GM19328 (cell line): ENCODE data around the gene LYVE1.

Source experiments
- ATAC-seq: cut with Tn5 transposase; IDR thresholded peaks from one replicate; pipeline ENCODE4 v1.9.1; 2021; ENCODE audit warnings: mild to moderate bottlenecking, moderate library complexity; ENCODE audit not compliant: unreplicated experiment

The LYVE1 gene

DNA sequence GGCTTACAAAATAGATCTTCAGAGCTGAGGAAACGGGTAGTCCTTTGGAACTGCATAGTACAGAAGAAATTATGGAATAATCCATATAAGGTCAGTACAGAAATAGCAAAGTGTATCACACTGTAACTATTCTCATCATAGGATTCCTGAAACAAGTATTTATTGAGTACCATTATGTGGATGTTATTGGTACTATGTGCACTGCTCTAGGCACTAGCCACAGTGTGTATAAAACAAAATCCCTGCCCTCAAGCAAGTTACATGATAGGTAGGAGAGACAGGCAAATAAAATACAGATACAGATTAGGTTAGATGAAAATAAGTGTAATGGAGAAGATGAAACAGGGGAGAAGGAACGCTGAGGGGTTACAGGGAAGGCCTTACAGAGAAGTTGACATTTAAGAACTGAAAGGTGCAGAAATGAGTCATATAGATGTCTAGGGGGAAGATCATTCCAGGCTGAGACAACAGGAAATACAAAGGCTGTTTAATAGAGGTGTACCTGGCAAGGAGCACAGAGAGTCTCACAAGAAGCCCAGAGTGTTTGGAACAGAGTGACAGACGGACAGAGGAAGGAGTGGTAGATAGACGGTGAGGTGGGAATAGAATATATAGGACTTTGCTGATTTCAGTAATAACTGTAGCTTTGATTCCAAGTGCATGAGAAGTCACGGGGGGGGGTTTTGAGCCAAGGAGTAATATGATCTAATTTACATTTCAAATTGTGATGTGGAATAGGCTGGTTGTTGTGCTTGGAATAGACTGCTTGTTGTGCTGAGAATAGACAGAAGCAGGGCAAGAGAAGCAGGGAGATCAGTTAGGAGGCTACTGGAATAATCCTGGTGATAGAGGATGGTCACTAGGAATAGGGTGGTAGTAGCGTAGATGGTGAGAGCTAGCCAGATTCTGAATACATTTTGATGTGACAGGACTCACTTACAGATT lies 41.2 kb downstream of the LYVE1 start:
- ATAC-seq = no peak

DNA sequence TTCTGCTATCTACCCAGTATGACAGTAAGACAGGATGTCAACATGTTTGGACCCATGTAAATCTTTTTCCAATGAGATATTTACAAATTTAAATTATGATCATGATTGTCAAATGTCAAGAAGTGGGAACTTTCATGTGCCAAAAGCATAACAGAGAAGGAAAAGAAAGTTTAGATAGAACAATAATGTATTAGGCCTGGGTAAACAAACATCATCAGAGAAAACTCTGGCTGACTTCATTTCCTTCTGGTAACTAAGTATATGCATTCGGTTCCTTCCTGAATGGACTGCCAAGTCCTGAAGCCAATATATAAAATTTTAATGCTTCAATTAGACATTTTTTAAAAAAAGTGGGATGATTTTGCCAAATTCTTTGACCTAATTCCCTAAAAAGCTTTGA lies 44.0 kb downstream of the LYVE1 start:
- ATAC-seq = no peak

DNA sequence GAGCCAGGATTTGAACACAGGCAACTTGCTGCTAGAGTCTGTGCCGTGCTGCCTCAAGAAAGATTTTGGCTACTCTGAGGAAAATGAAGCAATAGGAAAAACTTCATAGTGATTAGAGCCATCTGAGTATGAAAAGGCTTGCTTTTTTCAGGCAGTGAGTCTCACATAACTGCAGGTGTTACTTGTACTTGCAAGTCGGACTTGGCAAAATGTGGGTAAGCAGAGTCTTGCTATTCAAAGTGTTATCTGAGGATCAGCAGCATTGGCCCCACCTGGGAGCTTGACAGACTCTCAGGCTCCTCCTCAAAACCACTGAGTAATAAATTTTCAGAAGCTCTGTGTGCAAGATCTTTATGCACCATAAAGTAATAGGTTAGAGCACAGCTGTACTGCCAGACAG lies 45.5 kb downstream of the LYVE1 start:
- no peak for ATAC-seq

DNA sequence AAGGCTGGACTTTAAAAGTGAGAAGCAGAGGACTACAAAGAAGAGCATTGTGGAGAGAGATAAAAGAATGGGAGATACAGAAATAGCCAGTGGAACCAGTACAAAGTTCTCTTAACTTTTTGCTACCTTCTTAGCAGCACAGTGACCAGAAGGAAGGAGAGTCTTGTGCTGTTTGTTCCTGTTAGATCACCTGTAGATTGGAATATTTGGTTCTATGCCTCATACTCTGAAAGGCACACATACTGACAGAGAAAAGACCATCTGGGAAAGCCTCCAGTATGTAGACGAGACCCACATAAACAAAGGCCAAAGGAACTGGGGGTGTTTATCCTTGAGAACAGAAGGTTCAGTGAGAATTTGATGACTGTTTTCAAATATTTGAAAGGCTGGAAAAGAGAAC lies 46.2 kb downstream of the LYVE1 start:
- ATAC-seq = no peak

DNA sequence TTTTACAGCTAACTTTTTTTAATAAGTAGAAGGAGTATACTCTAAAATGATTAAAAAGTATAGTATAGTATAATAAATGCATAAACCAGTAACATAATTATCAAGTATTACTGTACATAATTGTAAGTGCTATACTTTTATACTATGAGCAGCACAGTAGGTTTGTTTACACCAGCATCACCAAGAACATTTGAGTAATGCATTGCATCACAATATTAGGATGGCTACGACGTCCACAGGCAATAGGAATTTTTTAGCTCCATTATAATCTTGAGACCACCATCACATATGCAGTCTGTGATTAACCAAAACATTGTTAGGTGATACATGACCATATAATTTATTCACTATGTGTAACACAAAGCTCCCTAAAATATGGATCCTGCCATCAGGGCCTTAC lies 47.9 kb downstream of the LYVE1 start:
- ATAC-seq = no peak

DNA sequence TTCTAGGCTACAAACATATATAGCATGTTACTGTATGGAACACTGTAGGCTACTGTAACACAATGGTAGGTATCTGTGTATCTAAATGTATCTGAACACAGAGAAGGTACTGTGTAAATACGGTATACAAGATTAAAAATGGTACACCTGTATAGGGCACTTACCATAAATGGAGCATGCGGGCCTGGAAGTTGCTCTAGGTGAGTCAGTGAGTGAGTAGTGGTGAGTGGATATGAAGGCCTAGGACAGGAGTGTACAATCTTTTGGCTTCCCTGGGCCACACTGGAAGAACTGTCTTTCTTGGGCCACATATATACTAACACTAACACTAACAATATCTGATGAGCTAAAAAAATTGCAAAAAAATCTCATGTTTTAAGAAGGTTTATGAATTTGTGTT lies 48.8 kb downstream of the LYVE1 start:
- no peak for ATAC-seq

DNA sequence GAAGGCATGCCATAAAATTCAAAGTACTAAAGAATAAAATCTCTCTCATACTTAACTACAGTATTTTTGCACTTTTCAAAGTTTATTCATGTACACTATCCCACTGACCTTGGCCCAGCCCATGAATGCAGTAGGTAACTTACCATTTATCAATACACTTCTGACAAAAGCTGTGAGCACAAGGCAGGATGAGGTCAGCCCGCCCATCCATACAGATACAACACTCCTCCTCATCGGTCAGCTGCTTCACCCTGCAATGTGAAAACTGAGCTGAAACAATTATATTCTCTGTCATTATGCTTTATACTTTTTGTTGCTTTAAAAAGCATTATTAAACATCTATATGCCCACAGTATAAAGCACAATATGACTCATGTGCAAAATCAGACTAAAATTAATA lies 49.6 kb downstream of the LYVE1 start:
- ATAC-seq = no peak

DNA sequence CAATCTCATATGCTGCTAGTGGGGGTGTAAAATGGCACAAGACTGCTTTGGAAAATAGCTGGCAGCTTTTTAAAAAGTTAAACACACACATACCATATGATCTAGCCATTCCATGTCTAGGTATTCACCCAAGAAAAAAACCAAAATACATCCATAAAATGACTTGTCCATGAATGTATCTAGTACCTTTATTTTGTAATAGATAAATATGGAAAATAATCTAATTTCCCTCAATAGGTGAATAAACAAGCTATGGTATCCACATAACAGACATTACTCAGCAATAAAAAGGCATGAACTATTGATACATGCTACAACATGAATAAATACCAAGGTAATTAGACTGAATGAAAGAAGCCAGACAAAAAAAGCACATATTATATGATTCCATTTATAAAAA lies 50.3 kb downstream of the LYVE1 start:
- no peak for ATAC-seq

DNA sequence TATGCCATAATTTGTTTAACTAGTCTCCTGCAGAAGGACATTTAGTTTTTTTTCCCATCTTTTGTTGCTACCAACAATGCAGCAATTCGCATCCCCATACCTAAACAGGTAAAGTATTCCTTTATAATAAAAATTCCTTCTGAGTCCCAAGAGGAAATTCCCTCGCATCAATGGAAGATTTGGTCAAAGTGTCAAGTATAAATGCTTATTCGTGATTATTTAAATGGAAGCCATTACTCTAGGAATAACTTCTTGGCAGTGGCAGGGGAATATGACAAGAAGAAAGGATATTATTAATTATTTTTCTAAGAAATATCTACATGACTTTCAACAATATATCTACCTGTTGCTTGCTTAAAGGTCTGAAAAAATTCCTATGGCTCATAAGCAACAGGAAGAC lies 53.0 kb downstream of the LYVE1 start:
- ATAC-seq = no peak

DNA sequence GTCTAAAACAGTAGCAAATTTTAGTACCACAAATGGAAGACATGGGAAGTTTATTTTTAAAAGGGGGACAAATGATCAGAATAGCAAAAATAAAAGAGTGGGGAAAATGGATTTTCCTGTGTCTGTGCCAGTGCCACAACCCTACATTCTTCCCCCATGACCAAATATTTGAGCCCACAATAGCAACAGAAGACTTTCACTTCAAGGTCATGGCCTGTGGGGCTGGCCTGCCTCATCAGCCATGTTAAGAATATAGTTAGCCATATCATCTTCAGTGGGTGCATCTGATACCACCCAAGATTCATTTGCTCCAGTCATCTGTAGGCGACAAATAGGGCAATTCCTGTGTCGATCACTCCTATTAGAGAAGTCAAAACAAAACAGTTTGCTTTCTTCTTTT lies 53.8 kb downstream of the LYVE1 start:
- no peak for ATAC-seq

DNA sequence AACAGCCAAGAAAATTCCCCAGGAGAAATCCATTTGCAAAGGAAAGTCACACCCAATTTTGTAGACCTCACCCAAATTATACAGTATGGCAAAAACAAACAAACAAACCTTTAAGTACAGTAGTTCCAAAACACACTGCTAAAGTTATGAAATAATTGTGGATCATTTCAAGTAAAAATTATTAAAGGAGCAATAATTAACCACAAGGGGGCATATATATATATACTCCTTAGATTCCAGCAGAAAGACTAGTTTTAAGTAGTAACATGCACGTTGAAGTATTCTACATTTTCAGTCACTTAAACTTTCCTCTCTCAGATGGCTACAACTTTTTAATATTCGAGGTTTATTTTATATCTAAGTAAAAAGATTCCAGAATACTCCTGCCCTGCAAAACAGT lies 54.3 kb downstream of the LYVE1 start:
- ATAC-seq = no peak

DNA sequence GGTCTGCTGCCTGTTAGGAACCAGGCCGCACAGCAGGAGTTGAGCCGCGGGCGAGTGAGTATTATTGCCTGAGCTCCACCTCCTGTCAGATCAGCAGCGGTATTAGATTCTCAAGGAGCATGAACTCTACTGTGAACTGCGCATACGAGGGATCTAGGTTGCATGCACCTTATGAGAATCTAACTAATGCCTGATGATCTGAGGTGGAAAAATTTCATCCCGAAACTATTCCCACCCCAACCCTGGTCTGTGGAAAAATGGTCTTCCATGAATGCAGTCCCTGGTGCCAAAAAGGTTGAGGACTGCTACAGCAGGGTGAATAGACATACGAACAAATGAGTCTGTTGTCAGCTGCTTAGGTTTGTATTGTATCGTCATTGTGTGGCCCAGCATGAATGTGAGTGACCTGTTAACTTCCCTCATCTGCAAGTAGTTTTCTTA lies 57.3 kb downstream of the LYVE1 start:
- ATAC-seq = no peak
